HepG2 (cell line): ENCODE results near the gene FAM168A.

Experiments
- FOXP1 ChIP-seq, 2 experiments: fragments of 450-650 bp in 1 of 2; IDR thresholded peaks; 2 replicates each; pipeline ENCODE4 v1.6.1; 2017 to 2018; ENCODE audit warnings: antibody characterized with exemption in 1 of 2
- NAIF1 ChIP-seq: sonication (generic); formaldehyde crosslinking; IDR thresholded peaks from 2 replicates; pipeline ENCODE4 v1.5.0; 2020; ENCODE audit warnings: mild to moderate bottlenecking, missing genetic modification reagents, borderline replicate concordance
- POLR2AphosphoS2 ChIP-seq: IDR thresholded peaks from 2 replicates; pipeline ENCODE4 v1.6.1; 2011; ENCODE audit warnings: low read depth, low read length, improper control_type of control experiment
- POLR2AphosphoS5 ChIP-seq: IDR thresholded peaks from 2 replicates; pipeline ENCODE4 v1.6.1; 2012; ENCODE audit warnings: low read depth, low read length
- REL ChIP-seq: sonication (generic); formaldehyde crosslinking; conservative IDR thresholded peaks from 2 replicates; pipeline ENCODE4 v1.8.0; 2022; ENCODE audit warnings: mild to moderate bottlenecking, missing genetic modification reagents, moderate library complexity
- RFXAP ChIP-seq: sonication (generic); formaldehyde crosslinking; IDR thresholded peaks from 2 replicates; pipeline ENCODE4 v1.4.0; 2020; ENCODE audit warnings: missing genetic modification reagents, borderline replicate concordance
- TARDBP ChIP-seq: sonication (generic); formaldehyde crosslinking; IDR thresholded peaks from 2 replicates; pipeline ENCODE4 v1.8.0; 2022; ENCODE audit warnings: mild to moderate bottlenecking, missing genetic modification reagents
- TFE3 ChIP-seq: IDR thresholded peaks from 2 replicates; pipeline ENCODE4 v1.6.1; 2016
- ZFX ChIP-seq: sonication (generic); formaldehyde crosslinking; IDR thresholded peaks from 2 replicates; pipeline ENCODE4 v1.4.0; 2020; ENCODE audit warnings: mild to moderate bottlenecking, low read depth, missing genetic modification reagents, moderate library complexity
- ZNF646 ChIP-seq: sonication (generic); formaldehyde crosslinking; IDR thresholded peaks from 2 replicates; pipeline ENCODE4 v1.9.0; 2021; ENCODE audit warnings: mild to moderate bottlenecking, missing genetic modification reagents
- ZNF687 ChIP-seq: sonication (generic); formaldehyde crosslinking; IDR thresholded peaks from 2 replicates; pipeline ENCODE4 v1.5.1; 2020; ENCODE audit warnings: mild to moderate bottlenecking, missing genetic modification reagents, moderate library complexity
- TF ChIP-seq, protein P1 (sequence below): sonication (generic); formaldehyde crosslinking; IDR thresholded peaks from 2 replicates; pipeline ENCODE4 v1.8.0; 2022; ENCODE audit warnings: mild to moderate bottlenecking, missing genetic modification reagents
- TF ChIP-seq, protein P2 (sequence below), 2 experiments: sonication (generic) in 1 of 2; formaldehyde crosslinking in 1 of 2; IDR thresholded peaks; 2 replicates each; pipeline versions ENCODE4 v1.5.1 to v1.6.1; 2011 to 2020; ENCODE audit warnings: borderline replicate concordance in 1 of 2, low read depth in 1 of 2, low read length in 1 of 2, mild to moderate bottlenecking in 1 of 2, missing genetic modification reagents in 1 of 2, moderate library complexity in 1 of 2

GRCh38 chr11:73612601-73613140 lies 14.8 kb upstream of the FAM168A start:
- no peak for TF ChIP-seq ZFX (CRISPR knock-in tag)
- TF ChIP-seq TFE3 (CRISPR knock-in tag): no peak
- TF ChIP-seq, protein P1, sequence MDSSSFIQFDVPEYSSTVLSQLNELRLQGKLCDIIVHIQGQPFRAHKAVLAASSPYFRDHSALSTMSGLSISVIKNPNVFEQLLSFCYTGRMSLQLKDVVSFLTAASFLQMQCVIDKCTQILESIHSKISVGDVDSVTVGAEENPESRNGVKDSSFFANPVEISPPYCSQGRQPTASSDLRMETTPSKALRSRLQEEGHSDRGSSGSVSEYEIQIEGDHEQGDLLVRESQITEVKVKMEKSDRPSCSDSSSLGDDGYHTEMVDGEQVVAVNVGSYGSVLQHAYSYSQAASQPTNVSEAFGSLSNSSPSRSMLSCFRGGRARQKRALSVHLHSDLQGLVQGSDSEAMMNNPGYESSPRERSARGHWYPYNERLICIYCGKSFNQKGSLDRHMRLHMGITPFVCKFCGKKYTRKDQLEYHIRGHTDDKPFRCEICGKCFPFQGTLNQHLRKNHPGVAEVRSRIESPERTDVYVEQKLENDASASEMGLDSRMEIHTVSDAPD (CRISPR knock-in tag): no peak
- TF ChIP-seq TARDBP (CRISPR knock-in tag): no peak
- TF ChIP-seq ZNF687: no peak
- TF ChIP-seq, protein P2, sequence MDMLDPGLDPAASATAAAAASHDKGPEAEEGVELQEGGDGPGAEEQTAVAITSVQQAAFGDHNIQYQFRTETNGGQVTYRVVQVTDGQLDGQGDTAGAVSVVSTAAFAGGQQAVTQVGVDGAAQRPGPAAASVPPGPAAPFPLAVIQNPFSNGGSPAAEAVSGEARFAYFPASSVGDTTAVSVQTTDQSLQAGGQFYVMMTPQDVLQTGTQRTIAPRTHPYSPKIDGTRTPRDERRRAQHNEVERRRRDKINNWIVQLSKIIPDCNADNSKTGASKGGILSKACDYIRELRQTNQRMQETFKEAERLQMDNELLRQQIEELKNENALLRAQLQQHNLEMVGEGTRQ (IDR thresholded peaks at IDR 0.05; ENCODE audit: low read depth, low read length): no peak
- TF ChIP-seq, protein P2 (CRISPR knock-in tag; IDR thresholded peaks at IDR 0.05; ENCODE audit: borderline replicate concordance): no peak
- no peak for TF ChIP-seq POLR2AphosphoS5
- no peak for TF ChIP-seq ZNF646
- TF ChIP-seq REL (CRISPR knock-in tag): no peak
- no peak for TF ChIP-seq FOXP1 (IDR thresholded peaks at IDR 0.05)
- no peak for TF ChIP-seq FOXP1 (CRISPR knock-in tag; IDR thresholded peaks at IDR 0.05)
- TF ChIP-seq POLR2AphosphoS2: no peak
- TF ChIP-seq NAIF1 (CRISPR knock-in tag): no peak
- no peak for TF ChIP-seq RFXAP (CRISPR knock-in tag)
